Activated CD4-positive, alpha-beta T cell treated with anti-CD3 and anti-CD28 coated beads for 36 hours (primary cell): Measurements from ENCODE around the gene OASL. TPM values are rescaled to one million over a fixed set of nuclear protein-coding genes. Genes with fewer than 3 reads are reported as not detected.
A peak's percentile ranks its signal among the peaks of the same experiment; 100 is the strongest.
"Not testable (repeated sequence)": the region's sequence is repeated elsewhere in the genome, so short reads cannot be mapped to it uniquely, and the experiment has no call there.

ENCODE experiments used
- ATAC-seq: fragments of 200-7000 bp; cut with Tn5 transposase; one replicate; pipeline ENCODE4 v1.10.0; 2021; ENCODE audit warnings: mild to moderate bottlenecking, moderate library complexity
- CTCF ChIA-PET: fragments of 350-600 bp; sonication (Branson Sonifier 250); formaldehyde crosslinking; loops from one replicate; lab custom pipeline; 2021; ENCODE audit warnings: antibody characterized with exemption; lab: Charles Lee
- POLR2A ChIA-PET: fragments of 350-600 bp; sonication (Branson Sonifier 250); formaldehyde crosslinking; loops from one replicate; lab custom pipeline; 2021; ENCODE audit warnings: antibody characterized with exemption, inconsistent platforms; lab: Charles Lee
- DNase-seq: peaks from one replicate; pipeline ENCODE4 v3.0.0-alpha.2; 2020
- H3K27ac Mint-ChIP-seq: one replicate; pipeline ENCODE4 v1.8.0; 2021; ENCODE audit warnings: mixed read lengths
- H3K27me3 Mint-ChIP-seq: one replicate; pipeline ENCODE4 v1.8.0; 2021; ENCODE audit warnings: mixed read lengths
- H3K36me3 Mint-ChIP-seq: one replicate; pipeline ENCODE4 v1.8.0; 2021; ENCODE audit warnings: low read depth, mixed read lengths
- H3K4me1 Mint-ChIP-seq: one replicate; pipeline ENCODE4 v1.8.0; 2021; ENCODE audit warnings: mixed read lengths
- H3K4me3 Mint-ChIP-seq: one replicate; pipeline ENCODE4 v1.8.0; 2021; ENCODE audit warnings: mild to moderate bottlenecking, moderate library complexity, mixed read lengths
- H3K9me3 Mint-ChIP-seq: one replicate; pipeline ENCODE4 v1.8.0; 2021; ENCODE audit warnings: low read depth, mixed read lengths
- intact Hi-C, 2 experiments: fragments of 100-400 bp; cut with DNase I in 1 of 2; cut with micrococcal nuclease in 1 of 2; formaldehyde crosslinking; loops; one replicate each; pipeline versions ENCODE4 v1.14.2 to v1.15.1; 2022 to 2024; cut with DNase I, micrococcal nuclease
- total RNA-seq, 2 experiments: library from RNA; stranded (reverse); gene quantifications; one replicate each; pipeline ENCODE4 v1.2.3, GENCODE V29; 2021

OASL gene
- total RNA-seq, result 10 to 100 TPM; 13.9 to 19.6 TPM

GRCh38 chr12:121038861-121039668 is at the start of gene OASL:
Gene OASL, minus strand, starts transcription at chr12:121039246. Its CDS starts 275 bp downstream, at chr12:121038971.
- ATAC-seq (peak; percentile 58), DNase-seq (peak; percentile 72)
- Mint-ChIP-seq H3K4me3 (peak within 1 kb of the TSS; percentile 78), H3K9me3 (no peaks in the 10 kb centered on the region), H3K27ac (peak within 1 kb of the TSS; percentile 91), H3K4me1 (peaks cover 52% of the 10 kb centered on the region), H3K27me3 (peaks cover 14% of the 10 kb centered on the region), H3K36me3 (peaks cover 3% of the 10 kb centered on the region)
- CTCF ChIA-PET, result interaction anchor here (0.5 to 0.7 kb wide), 2 partner anchors 20 to 193 kb away, joined by 3 read pairs; no protein-coding TSS in a partner anchor
- intact Hi-C loops, result loop anchor here (1.0 to 5.0 kb wide), 9 partner anchors 22 to 1040 kb away; partner anchors contain the start of genes C12orf43 (in 1 of the 2), MLXIP (in 1 of the 2), P2RX4 (in 1 of the 2) and RNF34 (in 1 of the 2)
- POLR2A ChIA-PET, result interaction anchor here (0.5 to 0.7 kb wide), 5 partner anchors 11 to 647 kb away, joined by 3 to 10 read pairs (median 3); partner anchors contain the start of gene POP5

GRCh38 chr12:121088195-121088585 is 49.1 kb upstream of the OASL start:
- Mint-ChIP-seq H3K9me3 (peaks cover 3% of the 10 kb centered on the region), H3K27me3 (no peaks in the 10 kb centered on the region), H3K4me1 (peaks cover 30% of the 10 kb centered on the region), H3K36me3 (no peaks in the 10 kb centered on the region), H3K27ac (no peak overlapping the region), H3K4me3 (no peak overlapping the region)
- DNase-seq (no peak), ATAC-seq (no peak)
- ChIA-PET CTCF (no interaction called here), POLR2A (no interaction called here)
- intact Hi-C loops, result no loop called here

- intact Hi-C loops, result no loop called here
- Mint-ChIP-seq H3K9me3 (no peaks in the 10 kb centered on the region), H3K36me3 (no peaks in the 10 kb centered on the region), H3K27ac (peak overlapping the region; percentile 5), H3K4me1 (peaks cover 25% of the 10 kb centered on the region), H3K4me3 (no peak overlapping the region), H3K27me3 (no peaks in the 10 kb centered on the region)
- DNase-seq (no peak), ATAC-seq (peak; percentile 43)
- ChIA-PET CTCF (no interaction called here), POLR2A (no interaction called here)
Observed at GRCh38 chr12:121087467-121088194, 48.6 kb upstream of the OASL start.

GRCh38 chr12:121086781-121087295 is 47.8 kb upstream of the OASL start:
- H3K9me3 Mint-ChIP-seq, result no peaks in the 10 kb centered on the region
- peak overlapping the region; percentile 29 for H3K27ac Mint-ChIP-seq
- no peak overlapping the region for H3K4me3 Mint-ChIP-seq
- H3K36me3 Mint-ChIP-seq, result no peaks in the 10 kb centered on the region
- CTCF ChIA-PET, result no interaction called here
- ATAC-seq, result no peak
- POLR2A ChIA-PET, result interaction anchor here (0.7 kb wide), 1 partner anchor 467 kb away, joined by 3 read pairs; no protein-coding TSS in a partner anchor
- no peaks in the 10 kb centered on the region for H3K27me3 Mint-ChIP-seq
- H3K4me1 Mint-ChIP-seq, result peaks cover 17% of the 10 kb centered on the region
- intact Hi-C loops, result no loop called here
- DNase-seq, result no peak

GRCh38 chr12:121085506-121086353 is 46.7 kb upstream of the OASL start:
- DNase-seq, result no peak
- Mint-ChIP-seq H3K27me3 (no peaks in the 10 kb centered on the region), H3K9me3 (no peaks in the 10 kb centered on the region), H3K4me1 (peaks cover 7% of the 10 kb centered on the region), H3K27ac (no peak overlapping the region), H3K4me3 (no peak overlapping the region), H3K36me3 (no peaks in the 10 kb centered on the region)
- no peak for ATAC-seq
- POLR2A ChIA-PET, result interaction anchor here (0.7 kb wide), 1 partner anchor 468 kb away, joined by 3 read pairs; no protein-coding TSS in a partner anchor
- intact Hi-C loops, result no loop called here
- CTCF ChIA-PET, result interaction anchor here (0.6 to 1.6 kb wide), 2 partner anchors 26 to 104 kb away, joined by 3 to 6 read pairs; no protein-coding TSS in a partner anchor

GRCh38 chr12:121085069-121085468 is 46.0 kb upstream of the OASL start:
- no peaks in the 10 kb centered on the region for H3K9me3 Mint-ChIP-seq
- peaks cover 7% of the 10 kb centered on the region for H3K4me1 Mint-ChIP-seq
- H3K27ac Mint-ChIP-seq, result no peak overlapping the region
- CTCF ChIA-PET, result interaction anchor here (1.6 kb wide), 1 partner anchor 25 kb away, joined by 6 read pairs; no protein-coding TSS in a partner anchor
- DNase-seq (no peak), ATAC-seq (no peak)
- no peak overlapping the region for H3K4me3 Mint-ChIP-seq
- intact Hi-C loops, result no loop called here
- POLR2A ChIA-PET, result no interaction called here
- no peaks in the 10 kb centered on the region for H3K36me3 Mint-ChIP-seq
- no peaks in the 10 kb centered on the region for H3K27me3 Mint-ChIP-seq

- intact Hi-C loops, result no loop called here
- DNase-seq, result no peak
- no peak overlapping the region for H3K4me3 Mint-ChIP-seq
- ChIA-PET CTCF (interaction anchor here (1.6 kb wide), 1 partner anchor 24 kb away, joined by 6 read pairs; no protein-coding TSS in a partner anchor), POLR2A (no interaction called here)
- H3K27me3 Mint-ChIP-seq, result no peaks in the 10 kb centered on the region
- H3K27ac Mint-ChIP-seq, result no peak overlapping the region
- H3K9me3 Mint-ChIP-seq, result no peaks in the 10 kb centered on the region
- no peak for ATAC-seq
- H3K4me1 Mint-ChIP-seq, result peaks cover 7% of the 10 kb centered on the region
- no peaks in the 10 kb centered on the region for H3K36me3 Mint-ChIP-seq
Observed at GRCh38 chr12:121084229-121084628, 45.2 kb upstream of the OASL start.

- CTCF ChIA-PET, result interaction anchor here (1.0 to 1.4 kb wide), 3 partner anchors 14 to 109 kb away, joined by 3 read pairs; no protein-coding TSS in a partner anchor
- H3K36me3 Mint-ChIP-seq, result no peaks in the 10 kb centered on the region
- ATAC-seq (no peak), DNase-seq (no peak)
- H3K4me3 Mint-ChIP-seq, result no peak overlapping the region
- intact Hi-C loops, result no loop called here
- H3K4me1 Mint-ChIP-seq, result no peaks in the 10 kb centered on the region
- no peaks in the 10 kb centered on the region for H3K27me3 Mint-ChIP-seq
- H3K27ac Mint-ChIP-seq, result no peak overlapping the region
- POLR2A ChIA-PET, result no interaction called here
- H3K9me3 Mint-ChIP-seq, result no peaks in the 10 kb centered on the region
Observed at GRCh38 chr12:121080909-121081308, 41.9 kb upstream of the OASL start.

- Mint-ChIP-seq H3K4me1 (no peaks in the 10 kb centered on the region), H3K27me3 (no peaks in the 10 kb centered on the region), H3K27ac (no peak overlapping the region), H3K9me3 (no peaks in the 10 kb centered on the region), H3K36me3 (no peaks in the 10 kb centered on the region), H3K4me3 (no peak overlapping the region)
- DNase-seq, result no peak
- POLR2A ChIA-PET, result no interaction called here
- CTCF ChIA-PET, result interaction anchor here (0.7 to 1.1 kb wide), 3 partner anchors 12 to 450 kb away, joined by 3 read pairs; no protein-coding TSS in a partner anchor
- ATAC-seq, result no peak
- intact Hi-C loops, result no loop called here
Observed at GRCh38 chr12:121079736-121080272, 40.8 kb upstream of the OASL start.

GRCh38 chr12:121077440-121077839 is 38.4 kb upstream of the OASL start:
- H3K4me3 Mint-ChIP-seq, intact Hi-C loops, H3K36me3 Mint-ChIP-seq, ATAC-seq, CTCF ChIA-PET, H3K4me1 Mint-ChIP-seq, DNase-seq, H3K9me3 Mint-ChIP-seq, H3K27me3 Mint-ChIP-seq, H3K27ac Mint-ChIP-seq, POLR2A ChIA-PET: not testable (repeated sequence)
